ENCODE data around the gene MRPL20. TPM values are rescaled to one million over a fixed set of nuclear protein-coding genes. Genes with fewer than 3 reads are reported as not detected.
"Not testable (repeated sequence)": the region's sequence is repeated elsewhere in the genome, so short reads cannot be mapped to it uniquely, and the experiment has no call there.

Gene MRPL20
- total RNA-seq, 1 experiment from 2014 or later = 236 TPM

GRCh38 chr1:1380860-1381259, 26.2 kb downstream of the MRPL20 start:
- no peak for DNase-seq
- H3K9me3 ChIP-seq (replicated peaks) = peaks cover 4% of the 10 kb centered on the region; the same call in 1 of the 2 replicates

GRCh38 chr1:1377540-1378205, 29.4 kb downstream of the MRPL20 start:
- no peaks in the 10 kb centered on the region for H3K9me3 ChIP-seq (replicated peaks)
- no peak for DNase-seq

More at GRCh38 chr1:1380860-1381259, 26.2 kb downstream of the MRPL20 start:
- Histone ChIP-seq H3K4me3 (no peak overlapping the region), H3K36me3 (peaks cover 18% of the 10 kb centered on the region), H3K27me3 (no peaks in the 10 kb centered on the region), H3K4me1 (peaks cover 6% of the 10 kb centered on the region), H3K27ac (no peak overlapping the region)

GRCh38 chr1:1376551-1377226, 30.4 kb downstream of the MRPL20 start:
- Histone ChIP-seq H3K9me3 (replicated peaks) (no peaks in the 10 kb centered on the region), H3K4me3 (no peak overlapping the region), H3K36me3 (peaks cover 8% of the 10 kb centered on the region), H3K27me3 (no peaks in the 10 kb centered on the region), H3K4me1 (peaks cover 17% of the 10 kb centered on the region), H3K27ac (no peak overlapping the region)
- no peak for DNase-seq

More at GRCh38 chr1:1377540-1378205, 29.4 kb downstream of the MRPL20 start:
- Histone ChIP-seq H3K4me1 (peaks cover 10% of the 10 kb centered on the region), H3K27ac (no peak overlapping the region), H3K36me3 (peaks cover 8% of the 10 kb centered on the region), H3K27me3 (no peaks in the 10 kb centered on the region), H3K4me3 (no peak overlapping the region)

DNA sequence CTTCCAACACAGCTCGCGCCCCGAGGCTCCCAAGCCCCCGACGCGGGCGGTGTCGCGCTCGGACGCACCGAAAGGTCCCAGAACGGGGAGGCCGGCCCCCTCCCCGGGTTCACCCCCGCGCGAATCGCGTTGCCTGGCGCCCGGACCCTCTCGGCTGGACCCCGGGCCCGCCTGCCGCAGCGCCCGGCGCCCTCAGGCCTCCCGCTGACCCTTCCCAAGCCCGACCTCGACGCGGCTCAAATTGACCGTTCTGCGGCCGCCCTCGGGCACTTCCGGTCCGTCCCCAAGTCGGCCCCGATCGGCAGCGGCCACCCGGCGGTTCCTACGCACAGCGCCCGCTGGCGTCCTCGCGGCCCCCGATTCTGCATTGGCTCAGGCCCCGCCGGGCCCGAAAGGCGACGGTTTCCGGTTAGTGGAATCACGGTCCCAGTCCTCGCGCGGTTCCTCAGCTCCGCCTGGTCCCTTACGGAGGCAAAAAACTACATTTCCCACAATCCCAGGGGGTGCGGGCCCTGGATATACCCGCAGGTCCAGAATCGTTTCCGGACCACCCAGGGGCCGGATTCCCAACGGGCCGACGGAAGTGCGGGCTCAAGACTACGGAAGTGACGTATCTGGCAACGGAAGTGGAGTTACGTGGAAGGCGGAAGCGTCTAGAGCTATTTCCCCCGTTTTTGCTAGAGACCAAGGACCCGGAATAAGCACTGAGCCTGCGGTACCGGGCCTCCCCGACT, 32.0 kb downstream of the MRPL20 start, which contains the start of gene AURKAIP1:
Gene AURKAIP1 (minus strand): TSS at position 279 of the 734 bp plus-strand sequence. CDS start 451 bp downstream, outside the sequence.
- Histone ChIP-seq H3K9me3 (replicated peaks) (no peaks in the 10 kb centered on the region), H3K27ac (peak within 1 kb of the TSS; percentile 86), H3K27me3 (no peaks in the 10 kb centered on the region), H3K4me3 (peak within 1 kb of the TSS; percentile 97), H3K4me1 (peaks cover 28% of the 10 kb centered on the region), H3K36me3 (peaks cover 8% of the 10 kb centered on the region)
- peak; percentile 100 for DNase-seq

- H3K27ac ChIP-seq = peak overlapping the region; percentile 86
- peaks cover 28% of the 10 kb centered on the region for H3K4me1 ChIP-seq
- H3K4me3 ChIP-seq = peak overlapping the region; percentile 97
- peaks cover 10% of the 10 kb centered on the region for H3K36me3 ChIP-seq
- DNase-seq = peak; percentile 59 to 61
- no peaks in the 10 kb centered on the region for H3K9me3 ChIP-seq (replicated peaks)
- no peaks in the 10 kb centered on the region for H3K27me3 ChIP-seq
These were observed 32.5 kb downstream of the MRPL20 start for GRCh38 chr1:1374589-1374928.

DNA sequence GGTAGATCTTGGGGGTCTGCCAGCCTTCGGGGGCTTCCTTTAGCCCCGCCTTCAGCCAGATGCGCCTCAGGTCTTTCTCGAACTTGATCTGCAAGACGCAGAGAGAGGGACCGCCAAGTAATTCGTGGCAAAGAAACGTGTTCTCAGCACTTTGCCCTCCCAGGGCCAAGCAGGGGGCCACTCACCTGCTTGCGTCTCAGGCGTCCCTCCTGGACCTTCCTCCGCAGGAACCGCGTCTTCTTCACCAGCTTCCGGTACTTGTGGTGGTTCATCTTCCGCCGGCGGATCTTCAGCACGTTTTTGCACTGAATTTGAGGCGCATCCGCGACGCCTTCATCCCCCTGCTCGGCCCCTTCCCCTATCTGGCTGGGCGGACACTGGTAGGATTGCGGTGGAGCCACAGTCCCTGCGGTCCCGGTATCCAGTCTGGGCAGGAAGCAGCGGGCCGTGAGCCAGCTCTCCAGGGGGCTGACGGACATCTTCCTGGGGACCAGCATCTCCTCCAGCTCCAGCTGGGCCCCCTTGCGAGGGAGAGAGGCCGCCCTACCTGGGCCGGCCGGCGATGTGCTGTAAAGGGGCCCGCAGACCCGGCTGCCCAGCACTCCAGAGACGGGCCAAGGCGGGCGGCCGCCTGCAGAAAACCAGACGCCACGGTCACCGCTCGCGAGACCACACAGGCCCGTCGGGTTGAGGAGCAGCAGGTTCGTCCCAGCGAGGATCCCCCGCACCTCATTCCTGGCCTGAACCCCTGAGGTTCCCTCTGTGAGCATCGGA, 33.1 kb downstream of the MRPL20 start:
- H3K4me3 ChIP-seq = peak overlapping the region; percentile 97
- peaks cover 10% of the 10 kb centered on the region for H3K36me3 ChIP-seq
- H3K9me3 ChIP-seq (replicated peaks) = no peaks in the 10 kb centered on the region
- peak overlapping the region; percentile 86 for H3K27ac ChIP-seq
- DNase-seq = no peak
- H3K27me3 ChIP-seq = no peaks in the 10 kb centered on the region
- peaks cover 25% of the 10 kb centered on the region for H3K4me1 ChIP-seq

DNA sequence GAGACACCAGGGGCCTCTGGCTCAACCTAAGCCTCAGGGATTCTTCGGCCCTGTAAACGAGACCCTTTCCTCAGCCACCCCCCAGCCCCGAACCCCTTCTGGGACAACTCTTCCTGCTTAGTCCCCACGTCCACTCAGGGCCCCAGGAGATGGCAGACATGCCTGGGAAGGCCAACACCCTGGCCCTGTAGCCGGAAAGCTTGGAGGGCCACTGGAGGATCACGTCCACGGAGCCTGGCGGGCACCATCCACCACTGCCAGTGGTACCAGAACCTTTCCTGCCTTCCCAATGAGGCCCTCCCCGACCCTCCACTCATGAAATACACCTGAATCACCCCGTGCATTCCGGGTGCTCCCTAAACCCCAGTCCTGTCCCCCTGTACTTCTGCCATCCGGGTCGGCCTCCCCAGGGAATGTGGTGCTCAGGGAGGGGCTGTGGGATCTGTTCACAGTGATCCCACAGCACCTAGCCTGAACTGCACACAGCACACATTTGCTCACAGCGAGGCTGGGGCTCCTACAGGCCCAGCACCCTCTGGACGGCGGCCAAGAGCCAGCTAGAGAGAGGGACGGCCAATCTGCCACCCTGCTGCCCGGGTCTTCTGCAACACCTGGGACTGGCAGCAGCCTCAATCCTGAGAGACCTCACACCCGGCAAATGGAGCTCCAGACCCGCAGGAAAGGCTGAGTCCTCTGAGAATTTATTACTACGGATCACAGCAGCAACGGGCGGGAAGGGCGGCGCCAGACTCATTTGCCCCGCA, 33.9 kb downstream of the MRPL20 start:
- Histone ChIP-seq H3K4me1 (peaks cover 22% of the 10 kb centered on the region), H3K27me3 (no peaks in the 10 kb centered on the region), H3K36me3 (peaks cover 10% of the 10 kb centered on the region), H3K9me3 (replicated peaks) (no peaks in the 10 kb centered on the region), H3K27ac (no peak overlapping the region), H3K4me3 (no peak overlapping the region; the same call in 1 of the 2 replicates)
- no peak for DNase-seq

DNA sequence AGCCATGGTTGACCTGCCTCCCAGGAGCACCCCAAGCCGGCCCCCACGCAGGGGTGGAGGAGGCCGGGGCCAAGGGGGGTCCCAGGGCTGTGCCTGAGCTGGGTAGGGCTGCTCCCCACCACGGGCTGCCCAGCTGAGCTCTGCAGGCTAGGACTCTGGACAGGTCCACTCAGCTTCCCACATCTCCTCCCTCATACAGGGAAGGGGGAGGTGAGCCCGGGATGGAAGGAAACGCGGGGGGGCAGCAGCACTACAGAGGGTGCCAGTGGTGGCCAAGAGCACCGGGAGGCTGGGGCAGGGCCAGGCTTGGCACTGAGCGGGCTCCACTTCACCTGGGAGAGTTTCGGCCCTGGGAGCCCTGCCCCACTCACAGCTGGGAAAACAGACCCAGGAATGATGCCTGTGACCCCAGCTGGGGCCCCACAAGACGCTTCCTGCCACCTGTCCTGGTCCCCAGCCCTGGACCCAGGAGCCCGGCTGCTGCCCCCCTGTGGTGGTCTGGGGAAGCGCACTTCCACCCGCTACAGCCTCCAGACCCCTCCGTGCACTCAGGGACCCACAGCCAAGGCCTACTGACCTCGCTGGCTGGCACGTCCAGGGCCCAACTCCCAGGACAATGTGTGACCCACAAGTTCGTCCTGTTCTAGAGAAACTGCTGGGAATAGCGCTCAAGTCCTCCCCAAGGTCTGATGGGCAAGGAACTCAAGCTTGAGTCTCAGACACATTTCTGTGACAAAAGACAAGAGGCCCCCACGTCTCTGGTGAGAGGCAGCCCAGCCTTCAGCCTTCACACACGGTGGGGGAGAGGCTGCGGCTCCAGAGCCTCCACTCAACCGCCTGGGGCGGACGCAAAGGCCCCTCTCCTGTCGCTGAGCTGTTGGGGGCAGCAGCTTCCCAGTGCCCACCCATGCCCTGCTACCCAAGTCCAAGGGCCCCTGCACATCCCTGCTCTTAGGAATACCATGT, 35.1 kb downstream of the MRPL20 start:
- H3K36me3 ChIP-seq = peaks cover 10% of the 10 kb centered on the region
- H3K27me3 ChIP-seq = no peaks in the 10 kb centered on the region
- peaks cover 4% of the 10 kb centered on the region for H3K9me3 ChIP-seq (replicated peaks)
- H3K27ac ChIP-seq = peak overlapping the region; percentile 52
- DNase-seq = peak; percentile 90 to 95
- no peak overlapping the region for H3K4me3 ChIP-seq
- peaks cover 22% of the 10 kb centered on the region for H3K4me1 ChIP-seq

- Histone ChIP-seq H3K27ac (peak overlapping the region; percentile 52), H3K27me3 (no peaks in the 10 kb centered on the region), H3K4me1 (peaks cover 22% of the 10 kb centered on the region), H3K36me3 (peaks cover 10% of the 10 kb centered on the region), H3K9me3 (replicated peaks) (peaks cover 8% of the 10 kb centered on the region), H3K4me3 (no peak overlapping the region)
- peak in 1 of 2 experiments; percentile 44 for DNase-seq
These were observed 35.7 kb downstream of the MRPL20 start for GRCh38 chr1:1371364-1371745.

- no peak overlapping the region for H3K4me3 ChIP-seq
- H3K36me3 ChIP-seq = peaks cover 12% of the 10 kb centered on the region
- peaks cover 22% of the 10 kb centered on the region for H3K4me1 ChIP-seq
- no peak overlapping the region for H3K27ac ChIP-seq
- no peak for DNase-seq
- no peaks in the 10 kb centered on the region for H3K27me3 ChIP-seq
- peaks cover 11% of the 10 kb centered on the region for H3K9me3 ChIP-seq (replicated peaks)
These were observed 36.3 kb downstream of the MRPL20 start for GRCh38 chr1:1370771-1371300.

- not testable (repeated sequence) for DNase-seq, H3K27me3 ChIP-seq, H3K27ac ChIP-seq, H3K4me3 ChIP-seq
- Histone ChIP-seq H3K9me3 (replicated peaks) (peaks cover 13% of the 10 kb centered on the region), H3K36me3 (peaks cover 12% of the 10 kb centered on the region), H3K4me1 (peaks cover 22% of the 10 kb centered on the region)
These were observed 37.0 kb downstream of the MRPL20 start for GRCh38 chr1:1370094-1370493.

GRCh38 chr1:1367315-1367714, 39.8 kb downstream of the MRPL20 start:
- DNase-seq = no peak
- no peak overlapping the region for H3K4me3 ChIP-seq
- 0 out of 2 replicates have a peak, but pooled peaks cover 4% of the 10 kb centered on the region for H3K36me3 ChIP-seq
- no peak overlapping the region for H3K27ac ChIP-seq
- H3K4me1 ChIP-seq = peaks cover 15% of the 10 kb centered on the region
- H3K27me3 ChIP-seq = no peaks in the 10 kb centered on the region
- peaks cover 13% of the 10 kb centered on the region for H3K9me3 ChIP-seq (replicated peaks)

GRCh38 chr1:1366699-1367066, 40.4 kb downstream of the MRPL20 start:
- no peak overlapping the region for H3K4me3 ChIP-seq
- no peaks in the 10 kb centered on the region for H3K27me3 ChIP-seq
- H3K4me1 ChIP-seq = peaks cover 10% of the 10 kb centered on the region
- DNase-seq = no peak
- peaks cover 13% of the 10 kb centered on the region for H3K9me3 ChIP-seq (replicated peaks)
- no peak overlapping the region for H3K27ac ChIP-seq
- H3K36me3 ChIP-seq = 0 out of 2 replicates have a peak, but pooled peaks cover 4% of the 10 kb centered on the region
